ENCODE results near the gene ZFYVE19.

DNA sequence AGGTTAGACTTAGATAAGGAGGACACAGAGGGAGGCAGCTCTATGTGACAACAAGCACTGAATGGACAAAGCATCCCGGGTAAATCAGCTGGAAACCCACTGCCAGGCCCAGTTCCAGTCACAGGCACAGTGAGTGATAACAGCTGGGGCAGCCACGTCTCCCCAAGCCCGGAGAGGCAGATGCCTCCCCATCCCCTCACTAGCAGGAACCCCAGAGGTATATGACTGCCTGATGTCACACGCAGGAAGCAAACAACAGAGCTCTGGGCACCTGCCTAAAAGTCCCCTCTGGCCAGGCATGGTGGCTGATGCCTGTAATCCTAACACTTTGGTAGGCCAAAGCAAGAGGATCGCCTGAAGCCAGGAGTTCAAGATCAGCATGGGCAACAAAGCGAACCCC is 18.9 kb upstream of the ZFYVE19 start:
- TF ChIP-seq POLR2A (IDR thresholded peaks at IDR 0.05) (no peak), CTCF (IDR thresholded peaks at IDR 0.05) (no peak)
